Central memory CD8-positive, alpha-beta T cell (primary cell): ENCODE measurements around the gene PKD1.

ENCODE experiments used
- ATAC-seq: fragments of 150-1000 bp; cut with Tn5 transposase; replicated peaks from 2 replicates; pipeline ENCODE4 v1.10.0; 2022; ENCODE audit warnings: mild to moderate bottlenecking, moderate FRiP score, moderate number of reproducible peaks; ENCODE audit not compliant: poor library complexity, severe bottlenecking; ENCODE audit errors: extremely low read depth
- DNase-seq, 2 donors: peaks; one replicate each; pipeline ENCODE4 v3.0.0; 2021; ENCODE audit warnings: low spot score in 2 of 2
- H3K27ac Mint-ChIP-seq: one replicate; pipeline ENCODE4 v1.8.0; 2022; ENCODE audit warnings: low read depth, mild to moderate bottlenecking, moderate library complexity, mixed read lengths
- H3K27me3 Mint-ChIP-seq: one replicate; pipeline ENCODE4 v1.8.0; 2022; ENCODE audit warnings: mixed read lengths
- H3K36me3 Mint-ChIP-seq: one replicate; pipeline ENCODE4 v1.8.0; 2022; ENCODE audit warnings: mild to moderate bottlenecking, moderate library complexity, mixed read lengths; ENCODE audit not compliant: insufficient read depth
- H3K4me1 Mint-ChIP-seq: one replicate; pipeline ENCODE4 v1.8.0; 2022; ENCODE audit warnings: mixed read lengths
- H3K4me3 Mint-ChIP-seq: one replicate; pipeline ENCODE4 v1.8.0; 2022; ENCODE audit warnings: mild to moderate bottlenecking, moderate library complexity, mixed read lengths
- H3K9me3 Mint-ChIP-seq: one replicate; pipeline ENCODE4 v1.8.0; 2022; ENCODE audit warnings: mixed read lengths

Gene PKD1

DNA sequence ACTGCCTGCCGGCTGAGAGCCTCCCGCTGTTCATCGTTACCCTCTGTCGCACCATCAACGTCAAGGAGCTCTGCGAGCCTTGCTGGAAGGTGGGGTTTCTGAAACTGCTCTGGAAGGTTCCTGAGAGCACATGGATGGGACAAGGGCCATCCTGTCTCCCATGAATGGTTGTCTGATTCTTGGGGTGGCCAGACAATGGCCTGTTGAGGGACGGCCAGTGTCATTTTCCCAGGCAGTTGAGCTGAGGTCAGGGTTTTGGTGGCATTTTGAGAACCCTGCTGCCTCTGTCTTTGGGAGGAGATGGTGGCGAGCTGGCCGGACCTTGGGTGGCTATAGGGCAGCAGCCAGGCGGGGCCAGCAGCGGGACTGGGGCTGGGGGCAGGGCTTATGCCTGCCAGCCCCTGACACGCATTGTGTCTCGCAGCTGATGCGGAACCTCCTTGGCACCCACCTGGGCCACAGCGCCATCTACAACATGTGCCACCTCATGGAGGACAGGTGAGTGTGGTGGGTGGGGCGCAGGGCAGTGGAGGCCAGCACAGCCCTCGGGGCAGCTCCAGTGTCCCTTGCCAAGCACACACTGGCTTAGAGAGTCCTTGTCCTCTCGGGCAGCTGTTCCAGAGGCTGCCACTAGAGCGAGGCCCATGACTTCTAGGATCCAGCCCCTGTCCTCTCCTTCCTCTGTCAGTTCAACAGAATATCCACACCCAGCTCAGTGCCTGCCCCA, 78.9 kb downstream of the PKD1 start:
- ATAC-seq: no peak
- DNase-seq: no peak
- Mint-ChIP-seq H3K4me1 (peaks cover 5% of the 10 kb centered on the region), H3K9me3 (no peaks in the 10 kb centered on the region), H3K36me3 (peaks cover 21% of the 10 kb centered on the region), H3K27ac (no peak overlapping the region), H3K27me3 (no peaks in the 10 kb centered on the region), H3K4me3 (no peak overlapping the region)

DNA sequence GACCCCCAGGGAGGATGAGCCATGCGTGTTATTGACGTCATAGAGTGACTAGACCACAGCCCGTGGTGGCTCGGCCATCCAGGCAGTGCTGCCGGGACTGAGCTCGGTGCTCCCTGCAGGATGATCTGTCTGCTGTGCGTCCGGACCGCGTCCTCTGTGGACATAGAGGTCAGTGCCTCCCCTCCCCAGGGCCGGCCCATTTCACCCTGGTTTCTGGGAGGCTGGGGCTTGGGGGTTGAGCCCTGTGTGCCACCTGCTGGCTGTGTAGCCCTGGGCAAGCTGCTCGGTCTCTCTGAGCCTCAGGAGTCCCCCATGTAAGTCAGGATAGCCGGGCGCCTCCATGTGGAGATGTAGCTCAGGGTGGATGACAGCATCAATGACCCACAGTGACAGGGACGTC, 79.6 kb downstream of the PKD1 start:
- H3K4me3 Mint-ChIP-seq: no peak overlapping the region
- no peaks in the 10 kb centered on the region for H3K27me3 Mint-ChIP-seq
- H3K4me1 Mint-ChIP-seq: peaks cover 5% of the 10 kb centered on the region
- DNase-seq (no peak), ATAC-seq (no peak)
- no peak overlapping the region for H3K27ac Mint-ChIP-seq
- peaks cover 27% of the 10 kb centered on the region for H3K36me3 Mint-ChIP-seq
- H3K9me3 Mint-ChIP-seq: no peaks in the 10 kb centered on the region

DNA sequence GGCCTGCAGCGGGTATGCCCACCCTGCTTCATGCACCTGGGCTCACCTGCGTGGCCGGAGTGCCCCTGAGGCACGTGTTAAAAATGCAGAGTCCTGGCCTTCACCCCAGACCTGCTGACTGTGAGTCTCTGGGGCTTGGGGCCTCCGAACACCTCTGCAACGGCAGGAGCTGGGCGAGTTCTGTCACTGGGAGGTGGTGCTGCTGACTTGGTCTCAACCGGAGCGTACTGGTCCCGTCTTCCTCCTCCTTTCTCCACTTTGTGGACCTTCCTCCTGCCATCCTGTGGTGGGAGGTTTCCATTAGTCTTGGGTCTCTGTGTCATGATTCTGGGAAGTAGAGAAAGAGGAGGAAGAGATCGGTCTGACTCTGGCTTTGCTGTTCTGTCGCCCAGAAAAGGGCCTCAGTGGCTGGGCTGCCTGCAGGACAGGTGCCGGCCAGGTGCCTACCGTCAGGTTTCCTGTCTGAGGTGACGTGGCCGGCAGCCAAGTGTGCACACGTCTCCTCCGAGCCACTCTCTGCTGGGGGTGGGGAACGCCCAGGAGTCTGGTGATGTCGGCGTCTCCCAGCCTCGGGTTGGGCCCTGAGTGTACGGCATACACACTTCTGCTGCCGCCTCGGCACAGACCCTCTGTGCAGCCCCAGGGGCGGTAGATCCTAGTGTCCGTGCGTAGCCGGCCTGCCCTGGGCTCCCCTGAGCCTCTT, 81.0 kb downstream of the PKD1 start:
- DNase-seq (no peak), ATAC-seq (no peak)
- Mint-ChIP-seq H3K27me3 (no peaks in the 10 kb centered on the region), H3K4me1 (peaks cover 5% of the 10 kb centered on the region), H3K9me3 (no peaks in the 10 kb centered on the region), H3K36me3 (peaks cover 28% of the 10 kb centered on the region), H3K27ac (no peak overlapping the region), H3K4me3 (no peak overlapping the region)

DNA sequence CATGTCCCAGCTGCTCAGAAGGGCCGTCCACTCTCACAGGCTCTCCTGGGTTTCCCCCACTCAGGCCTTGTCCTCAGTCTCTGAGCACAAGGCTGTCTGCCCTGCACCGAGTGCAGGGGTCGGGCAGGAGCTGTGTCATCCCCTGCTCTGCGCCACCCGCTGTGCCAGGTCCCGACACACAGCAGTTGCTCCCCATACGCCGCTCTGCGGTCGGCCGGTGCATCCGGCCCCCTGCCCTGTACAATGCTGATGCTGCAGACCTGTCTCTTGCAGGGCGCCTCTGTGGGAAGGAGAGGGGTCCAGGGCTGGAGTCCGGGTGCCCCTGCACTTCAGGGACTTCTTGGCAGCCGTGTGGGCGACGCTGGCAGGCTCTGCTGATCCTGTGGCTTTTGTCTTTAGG, 81.8 kb downstream of the PKD1 start:
- DNase-seq (no peak), ATAC-seq (no peak)
- Mint-ChIP-seq H3K9me3 (no peaks in the 10 kb centered on the region), H3K27me3 (no peaks in the 10 kb centered on the region), H3K27ac (no peak overlapping the region), H3K4me3 (no peak overlapping the region), H3K36me3 (peaks cover 30% of the 10 kb centered on the region), H3K4me1 (peaks cover 5% of the 10 kb centered on the region)

DNA sequence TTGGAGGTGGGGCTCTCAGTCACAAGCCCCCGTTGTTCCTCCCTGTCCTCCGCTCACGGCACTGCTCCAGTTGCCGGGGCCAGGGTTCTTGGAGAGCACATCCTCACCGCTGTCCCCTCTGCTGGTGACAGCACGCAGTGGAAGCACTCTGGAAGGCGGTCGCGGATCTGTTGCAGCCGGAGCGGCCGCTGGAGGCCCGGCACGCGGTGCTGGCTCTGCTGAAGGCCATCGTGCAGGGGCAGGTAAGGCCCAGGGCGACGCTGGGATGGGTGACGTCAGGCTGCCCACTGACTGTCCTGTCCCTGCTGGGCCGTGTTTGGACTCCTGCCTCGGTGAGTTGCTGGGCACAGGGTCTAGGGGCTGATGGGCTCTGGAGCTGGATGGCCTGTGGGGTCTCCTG, 82.5 kb downstream of the PKD1 start:
- no peak overlapping the region for H3K27ac Mint-ChIP-seq
- no peaks in the 10 kb centered on the region for H3K9me3 Mint-ChIP-seq
- DNase-seq (no peak), ATAC-seq (no peak)
- peaks cover 11% of the 10 kb centered on the region for H3K4me1 Mint-ChIP-seq
- H3K27me3 Mint-ChIP-seq: no peaks in the 10 kb centered on the region
- no peak overlapping the region for H3K4me3 Mint-ChIP-seq
- peaks cover 30% of the 10 kb centered on the region for H3K36me3 Mint-ChIP-seq

DNA sequence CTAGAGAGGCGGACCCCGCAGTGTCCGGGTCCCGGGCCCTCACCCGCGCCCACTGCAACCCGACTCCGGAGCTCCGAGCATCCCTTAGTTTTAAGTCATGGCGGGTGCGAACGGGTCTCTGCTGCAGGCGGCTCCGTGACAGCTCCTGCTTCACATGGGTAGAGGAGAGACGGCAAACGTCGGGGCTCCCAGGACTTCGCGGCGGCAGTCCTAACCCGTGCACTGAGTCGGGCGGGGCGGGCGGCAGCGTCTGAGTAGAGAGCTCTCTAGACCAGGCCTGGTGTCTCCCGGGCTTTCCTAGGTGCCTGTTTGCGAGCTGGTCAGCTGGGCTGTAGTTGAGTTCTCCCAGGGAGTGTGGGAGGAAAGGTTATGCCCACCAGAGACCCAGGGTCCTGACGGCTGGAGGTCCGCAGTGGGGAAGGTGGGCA, 87.6 kb downstream of the PKD1 start:
- DNase-seq: no peak
- peak; percentile 33 for ATAC-seq
- no peaks in the 10 kb centered on the region for H3K27me3 Mint-ChIP-seq
- H3K36me3 Mint-ChIP-seq: peaks cover 16% of the 10 kb centered on the region
- H3K9me3 Mint-ChIP-seq: no peaks in the 10 kb centered on the region
- peak overlapping the region; percentile 88 for H3K4me3 Mint-ChIP-seq
- H3K27ac Mint-ChIP-seq: peak overlapping the region; percentile 77
- peaks cover 27% of the 10 kb centered on the region for H3K4me1 Mint-ChIP-seq

DNA sequence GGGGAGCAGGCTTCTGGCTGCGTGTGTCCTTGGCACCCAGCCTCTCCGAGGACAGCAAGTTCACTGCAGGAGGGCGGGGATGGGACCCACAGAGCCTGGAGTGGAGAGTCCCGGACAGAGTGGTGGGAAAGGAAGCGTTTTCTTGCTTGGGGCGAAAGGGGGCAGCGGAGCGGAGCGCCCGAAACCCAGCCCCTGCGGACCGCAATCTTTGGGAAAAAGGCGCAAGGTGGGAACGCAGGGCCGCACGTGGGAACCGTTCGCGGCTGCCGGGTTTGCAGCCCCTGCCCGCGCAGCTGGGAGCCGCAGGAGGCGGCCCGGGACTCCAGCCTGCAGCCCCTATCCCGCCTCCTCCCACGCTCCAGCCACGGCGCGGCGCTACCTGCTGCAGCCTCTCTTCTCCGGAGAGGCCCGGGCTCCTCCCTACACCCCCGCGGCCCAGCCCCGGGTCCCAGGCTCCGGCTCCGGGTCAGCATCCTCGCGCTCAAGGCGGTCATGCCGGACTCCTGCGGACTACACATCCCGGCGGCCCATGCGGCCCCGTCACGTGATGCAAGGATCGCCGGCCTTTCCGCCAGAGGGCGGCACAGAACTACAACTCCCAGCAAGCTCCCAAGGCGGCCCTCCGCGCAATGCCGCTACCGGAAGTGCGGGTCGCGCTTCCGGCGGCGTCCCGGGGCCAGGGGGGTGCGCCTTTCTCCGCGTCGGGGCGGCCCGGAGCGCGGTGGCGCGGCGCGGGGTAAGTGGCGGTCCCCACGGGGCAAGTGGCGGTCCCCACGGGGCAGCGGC, 88.2 kb downstream of the PKD1 start, which contains the start of the genes NTHL1 and TSC2:
Gene NTHL1, minus strand, starts transcription at position 505 of the 786 bp plus-strand sequence. Its CDS starts 11 bp downstream, at position 494.
Gene TSC2, plus strand, starts transcription at position 656 of the 786 bp plus-strand sequence. CDS start 631 bp downstream, outside the sequence.
- H3K9me3 Mint-ChIP-seq: no peaks in the 10 kb centered on the region
- H3K36me3 Mint-ChIP-seq: peaks cover 16% of the 10 kb centered on the region

DNA sequence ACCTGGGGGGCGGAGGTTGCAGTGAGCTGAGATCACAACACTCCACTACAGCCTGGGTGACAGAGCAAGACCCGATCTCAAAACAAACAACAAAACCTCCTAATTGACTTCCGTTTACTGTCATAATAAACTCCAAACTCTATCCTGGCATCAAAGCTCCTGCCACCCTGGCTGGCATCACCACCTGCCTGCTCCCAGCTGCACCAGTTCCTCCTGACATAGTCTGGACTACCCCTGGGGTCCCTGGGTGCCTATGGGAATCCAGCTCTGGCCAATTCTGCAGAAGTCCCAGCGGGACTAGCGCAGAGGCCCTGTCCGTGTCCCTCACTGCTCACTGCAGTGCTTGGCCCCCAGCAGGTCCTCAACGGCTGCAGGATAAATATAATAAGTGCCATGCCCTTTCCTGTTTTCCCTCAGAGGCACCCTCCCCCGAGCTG, 88.8 kb downstream of the PKD1 start:
- peaks cover 22% of the 10 kb centered on the region for H3K4me1 Mint-ChIP-seq
- no peaks in the 10 kb centered on the region for H3K9me3 Mint-ChIP-seq
- DNase-seq (no peak), ATAC-seq (no peak)
- peaks cover 14% of the 10 kb centered on the region for H3K36me3 Mint-ChIP-seq
- no peaks in the 10 kb centered on the region for H3K27me3 Mint-ChIP-seq
- peak overlapping the region; percentile 88 for H3K4me3 Mint-ChIP-seq
- H3K27ac Mint-ChIP-seq: no peak overlapping the region

More for the DNA sequence above, 88.2 kb downstream of the PKD1 start, which contains the start of the genes NTHL1 and TSC2:
- Mint-ChIP-seq H3K27ac (peak within 1 kb of the TSS; percentile 77), H3K4me1 (peaks cover 24% of the 10 kb centered on the region), H3K4me3 (peak within 1 kb of the TSS; percentile 88), H3K27me3 (no peaks in the 10 kb centered on the region)
- peak; percentile 97 for ATAC-seq
- DNase-seq: peak; percentile 81 to 83

DNA sequence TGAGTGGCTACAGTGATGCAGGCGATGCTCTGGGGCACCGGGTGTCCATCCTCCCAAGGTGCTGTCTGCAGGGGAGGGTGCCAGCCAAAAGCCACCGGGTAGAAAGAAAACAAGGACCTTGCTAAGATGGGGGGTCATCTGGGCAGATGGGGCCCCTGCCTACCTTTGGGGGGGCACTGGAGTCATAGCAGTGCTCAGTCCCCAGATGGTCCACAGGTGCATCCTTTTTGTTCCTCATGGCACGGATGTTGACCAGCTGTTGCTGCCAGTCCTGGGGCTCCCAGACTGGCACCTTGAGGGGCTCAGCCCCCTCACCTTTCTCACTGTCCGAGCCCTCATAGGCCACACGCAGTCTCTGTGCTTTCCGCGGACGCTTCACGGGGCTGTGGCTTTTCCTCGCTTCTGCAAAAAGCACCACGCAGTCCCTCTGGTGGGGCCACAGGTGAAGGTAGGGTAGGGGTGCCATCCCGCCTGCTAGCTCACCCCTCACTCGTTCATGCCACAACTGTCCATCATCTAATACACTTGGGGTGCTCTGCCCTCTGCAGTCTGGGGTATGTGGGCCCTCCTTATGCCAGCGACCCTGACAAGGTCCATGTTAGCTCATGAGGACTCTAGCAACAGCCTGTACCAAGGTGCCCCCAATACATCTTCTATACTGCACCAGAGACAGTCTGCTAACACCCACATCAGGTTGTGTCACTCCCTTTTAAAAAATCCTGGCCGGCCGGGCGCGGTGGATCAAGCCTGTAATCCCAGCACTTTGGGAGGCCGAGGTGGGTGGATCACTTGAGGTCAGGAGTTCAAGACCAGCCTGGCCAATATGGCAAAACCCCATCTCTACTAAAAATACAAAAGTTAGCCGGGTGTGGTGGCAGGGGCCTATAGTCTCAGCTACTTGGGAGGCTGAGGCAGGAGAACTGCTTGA, 89.5 kb downstream of the PKD1 start:
- no peak for DNase-seq
- Mint-ChIP-seq H3K27ac (no peak overlapping the region), H3K9me3 (no peaks in the 10 kb centered on the region), H3K36me3 (peaks cover 9% of the 10 kb centered on the region), H3K27me3 (no peaks in the 10 kb centered on the region), H3K4me1 (peaks cover 22% of the 10 kb centered on the region), H3K4me3 (peak overlapping the region; percentile 88)
- ATAC-seq: no peak

DNA sequence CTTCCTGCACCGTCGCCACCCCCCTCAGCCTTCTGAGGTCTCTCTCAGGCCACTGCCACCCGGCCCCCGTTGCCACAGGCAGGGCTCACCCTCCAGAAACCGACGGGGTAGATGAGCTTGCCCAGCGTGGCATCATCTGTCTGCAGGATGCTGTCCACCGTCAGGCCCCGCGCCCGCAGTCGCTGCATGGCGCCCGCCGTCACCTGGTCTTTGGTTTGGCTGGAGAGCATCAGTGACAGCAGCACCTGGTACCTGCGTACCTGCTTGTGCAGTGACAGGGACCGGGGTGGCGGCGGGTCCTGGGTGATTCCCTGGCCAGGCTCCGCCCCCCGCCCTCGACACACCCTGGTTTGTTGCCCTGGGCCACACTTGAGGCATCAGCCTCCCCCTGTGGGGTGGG, 91.2 kb downstream of the PKD1 start:
- H3K4me3 Mint-ChIP-seq: no peak overlapping the region
- peaks cover 22% of the 10 kb centered on the region for H3K4me1 Mint-ChIP-seq
- no peaks in the 10 kb centered on the region for H3K9me3 Mint-ChIP-seq
- ATAC-seq (no peak), DNase-seq (no peak)
- no peak overlapping the region for H3K27ac Mint-ChIP-seq
- H3K27me3 Mint-ChIP-seq: no peaks in the 10 kb centered on the region
- H3K36me3 Mint-ChIP-seq: peaks cover 5% of the 10 kb centered on the region

DNA sequence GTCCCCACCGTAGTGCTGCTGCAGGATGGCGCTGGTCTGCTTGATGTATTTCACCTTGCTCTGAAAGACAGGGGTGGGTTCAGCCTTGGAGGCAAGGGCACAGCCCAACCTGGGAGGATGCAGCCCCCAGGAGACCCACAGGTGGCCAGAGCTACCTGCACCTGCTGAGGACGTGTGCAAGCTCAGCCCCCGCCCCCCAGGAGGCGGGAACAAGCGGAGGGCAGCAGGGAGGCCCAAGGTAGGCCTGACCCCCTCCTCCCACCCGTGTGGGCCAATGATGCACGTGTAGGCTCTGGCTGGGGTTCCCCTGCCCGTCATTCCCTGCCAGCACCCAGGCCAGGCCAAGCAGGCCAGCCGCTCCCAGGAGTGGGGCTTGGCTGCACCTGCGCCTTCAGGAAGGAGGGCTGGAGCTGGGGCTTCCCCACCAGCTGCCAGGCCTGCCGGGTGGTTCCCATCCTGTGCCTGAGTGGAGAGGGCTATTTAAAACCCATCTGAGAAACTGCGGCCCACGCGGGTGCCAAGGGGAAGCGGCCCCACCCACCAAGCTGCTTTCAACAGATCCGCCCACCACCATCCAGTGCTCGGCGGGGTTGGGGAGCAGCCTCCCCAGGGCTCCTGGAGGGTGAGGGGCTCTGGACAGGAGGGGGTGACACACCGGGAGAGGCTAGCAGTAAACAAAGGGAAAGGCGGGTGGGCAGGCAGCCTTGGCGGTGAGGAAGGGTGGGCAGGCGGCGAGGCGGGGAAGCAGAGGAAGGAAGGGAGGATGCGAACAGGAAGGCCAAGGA, 91.8 kb downstream of the PKD1 start:
- Mint-ChIP-seq H3K27me3 (no peaks in the 10 kb centered on the region), H3K27ac (no peak overlapping the region), H3K4me3 (no peak overlapping the region), H3K9me3 (no peaks in the 10 kb centered on the region), H3K4me1 (peaks cover 22% of the 10 kb centered on the region), H3K36me3 (peaks cover 3% of the 10 kb centered on the region)
- no peak for ATAC-seq
- DNase-seq: no peak
